Neuron (in vitro differentiated cells): Measurements from ENCODE around the gene CIRBP.

ENCODE experiments used
- H2AFZ ChIP-seq: one replicate; pipeline ENCODE4 v1.6.1; 2013; ENCODE audit warnings: low read depth, mild to moderate bottlenecking, inconsistent platforms, low read length, moderate library complexity
- H3K27me3 ChIP-seq: one replicate; pipeline ENCODE4 v1.6.1; 2013; ENCODE audit warnings: low read length; ENCODE audit not compliant: insufficient read depth
- H3K36me3 ChIP-seq: one replicate; pipeline ENCODE4 v1.6.1; 2013; ENCODE audit warnings: low read length; ENCODE audit not compliant: insufficient read depth
- H3K4me1 ChIP-seq: one replicate; pipeline ENCODE4 v1.6.1; 2013; ENCODE audit warnings: low read length; ENCODE audit not compliant: insufficient read depth
- H3K4me3 ChIP-seq: 2 replicates; pipeline ENCODE4 v1.5.1; 2013; ENCODE audit warnings: mild to moderate bottlenecking, low read length, moderate library complexity
- H3K9me3 ChIP-seq: one replicate; pipeline ENCODE4 v1.6.1; 2013; ENCODE audit warnings: low read length

Gene CIRBP

DNA sequence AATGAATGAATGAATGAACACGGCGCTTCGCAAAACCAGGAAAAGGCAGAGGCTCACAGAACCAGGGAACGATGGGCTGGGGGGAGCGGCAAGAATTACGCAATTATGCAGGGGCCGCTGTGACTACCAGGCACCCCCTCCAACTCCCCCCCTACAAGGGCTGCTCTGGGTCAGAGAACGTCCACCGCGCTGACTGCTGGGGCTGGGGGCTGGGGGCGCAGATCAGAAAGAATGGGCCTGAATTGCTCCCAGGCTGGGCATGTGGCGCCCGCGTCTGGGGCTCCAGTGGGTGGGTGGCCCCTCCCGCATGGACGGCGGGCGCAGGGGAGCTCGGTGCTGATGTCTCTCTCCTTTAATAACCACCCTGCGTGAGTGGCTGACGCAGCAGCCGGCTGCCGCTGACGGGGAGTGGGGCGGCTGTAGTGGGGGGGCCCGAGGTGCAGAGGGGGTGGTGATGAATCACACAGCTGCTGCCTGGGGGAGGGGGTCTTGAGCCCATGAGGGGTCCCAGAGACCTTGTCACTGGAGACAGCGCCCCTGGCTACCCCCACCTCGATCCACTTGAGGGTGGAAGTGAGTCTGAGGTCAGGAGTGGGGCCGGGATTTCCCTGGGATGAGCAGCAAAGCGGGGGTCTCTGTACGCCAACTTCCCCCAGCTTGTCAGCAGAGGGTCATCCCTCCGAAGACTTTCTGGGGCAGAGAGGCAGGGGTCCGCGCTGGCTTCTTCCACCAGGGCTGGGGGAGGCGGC is 1.5 kb upstream of the CIRBP start:
- Histone ChIP-seq H2AFZ (no peak overlapping the region), H3K4me3 (peak overlapping the region; percentile 36), H3K36me3 (peaks cover 26% of the 10 kb centered on the region), H3K9me3 (no peaks in the 10 kb centered on the region), H3K4me1 (peaks cover 75% of the 10 kb centered on the region), H3K27me3 (no peaks in the 10 kb centered on the region)

DNA sequence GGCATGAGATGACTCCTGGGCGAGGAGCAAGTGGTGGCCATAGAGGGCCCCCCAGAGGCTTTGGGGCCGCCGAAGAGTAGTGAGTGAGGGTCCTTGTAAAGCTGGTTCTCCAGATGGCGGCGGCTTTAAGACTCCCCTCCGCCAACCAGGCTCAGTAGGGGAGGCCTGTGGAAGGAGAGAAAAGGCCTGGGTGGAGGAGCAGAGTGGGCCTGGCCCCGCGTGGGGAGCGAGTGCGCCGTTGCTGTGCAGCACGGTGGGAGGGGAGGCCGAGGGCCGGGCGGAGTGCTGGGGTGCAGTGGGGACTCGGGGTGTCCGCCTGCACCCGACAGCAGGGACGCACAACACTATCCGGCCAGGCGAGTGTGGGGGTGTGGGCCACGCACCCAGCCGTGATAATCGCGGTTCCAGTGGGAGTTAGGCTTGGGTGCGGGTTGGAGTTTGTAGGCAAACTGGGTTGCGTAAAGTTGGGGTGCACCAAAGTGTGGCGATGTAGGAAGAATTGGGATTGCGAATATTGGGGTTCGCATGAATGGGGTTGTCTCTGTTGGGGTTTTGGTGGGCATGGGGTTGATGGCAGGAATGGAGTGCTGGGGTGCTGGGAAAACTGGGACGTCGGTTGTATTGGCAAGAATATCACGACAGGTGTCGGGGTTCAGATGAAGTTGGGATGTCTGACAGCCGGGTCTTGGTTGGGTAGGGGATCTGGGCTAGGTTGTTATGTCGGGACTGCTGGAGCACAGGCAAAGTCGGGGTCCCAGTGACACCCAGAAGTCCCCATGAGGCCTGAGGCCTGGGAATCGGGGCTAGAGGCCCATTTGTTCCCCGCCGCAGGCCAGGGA is 687 bp upstream of the CIRBP start:
- H3K4me1 ChIP-seq, result peaks cover 74% of the 10 kb centered on the region
- no peaks in the 10 kb centered on the region for H3K9me3 ChIP-seq
- H3K4me3 ChIP-seq, result peak overlapping the region; percentile 14
- no peaks in the 10 kb centered on the region for H3K27me3 ChIP-seq
- H3K36me3 ChIP-seq, result peaks cover 33% of the 10 kb centered on the region
- no peak overlapping the region for H2AFZ ChIP-seq

DNA sequence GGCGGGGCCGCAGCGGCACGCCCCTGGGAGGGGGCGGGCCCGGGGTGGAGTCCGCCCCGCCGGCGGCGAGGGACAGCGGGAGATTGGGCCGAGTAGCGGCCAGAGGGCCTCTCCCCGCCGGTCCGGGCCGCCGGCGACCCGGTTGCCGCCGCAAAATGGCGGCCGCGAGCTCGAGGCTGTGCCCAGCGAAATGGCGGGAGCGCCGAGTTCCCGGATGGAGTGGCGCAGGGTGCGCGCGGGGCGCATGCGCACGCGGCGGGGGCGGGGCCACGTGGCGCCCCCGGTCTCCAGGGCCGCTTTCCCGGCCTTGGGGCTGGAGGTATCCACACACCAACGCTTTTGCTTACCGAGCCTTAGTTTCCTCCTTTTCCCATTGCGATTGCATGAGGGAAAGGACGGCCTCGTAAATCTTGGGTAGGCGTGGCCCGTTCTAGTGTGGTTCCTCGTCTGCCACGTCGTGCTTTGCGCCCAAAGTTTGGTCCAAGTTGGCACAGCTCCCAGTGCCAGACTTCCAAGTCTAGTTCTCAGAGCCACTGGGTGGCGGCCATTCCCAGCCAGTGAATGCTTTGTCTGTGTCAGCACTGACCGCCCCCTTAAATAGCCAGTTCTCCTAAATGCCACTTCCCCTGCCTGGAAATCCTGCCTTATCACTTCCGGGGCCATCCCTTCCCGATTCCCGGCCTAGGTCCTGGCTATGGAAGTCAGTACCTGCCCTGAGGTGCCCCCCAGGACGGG is 513 bp downstream of the CIRBP start:
- Histone ChIP-seq H3K4me1 (peaks cover 75% of the 10 kb centered on the region), H3K27me3 (no peaks in the 10 kb centered on the region), H3K9me3 (no peaks in the 10 kb centered on the region), H3K4me3 (peak overlapping the region; percentile 74), H2AFZ (no peak overlapping the region), H3K36me3 (peaks cover 45% of the 10 kb centered on the region)

DNA sequence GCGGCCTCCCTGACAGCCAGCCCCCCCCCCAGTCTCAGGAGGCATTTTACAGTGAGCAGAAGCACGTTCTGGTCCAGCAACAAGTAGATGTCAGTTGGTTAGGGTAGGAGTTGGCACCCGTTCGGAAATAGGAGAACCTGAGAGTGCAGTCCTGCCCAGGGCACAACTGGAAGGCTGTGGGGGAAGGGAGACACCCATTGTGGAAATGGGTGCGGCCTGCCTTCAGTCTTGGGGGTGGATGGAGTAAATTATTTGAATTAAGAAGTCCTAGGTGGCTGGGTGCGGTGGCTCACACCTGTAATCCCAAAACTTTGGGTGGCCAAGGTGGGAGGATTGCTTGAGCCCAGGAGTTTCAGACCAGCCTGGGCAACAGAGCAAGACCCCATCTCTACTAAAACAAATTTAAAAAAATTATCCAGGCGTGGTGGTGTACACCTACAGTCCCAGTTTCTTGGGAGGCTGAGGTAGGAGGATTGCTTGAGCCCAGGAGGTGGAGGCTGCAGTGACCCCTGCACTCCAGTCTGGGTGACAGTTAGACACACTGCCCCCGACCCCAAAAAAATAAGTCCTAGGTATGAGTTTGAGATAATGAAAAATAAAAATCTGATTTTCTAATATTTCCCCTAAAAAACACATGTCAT is 1.2 kb downstream of the CIRBP start:
- Histone ChIP-seq H2AFZ (no peak overlapping the region), H3K9me3 (no peaks in the 10 kb centered on the region), H3K27me3 (no peaks in the 10 kb centered on the region), H3K36me3 (peaks cover 49% of the 10 kb centered on the region), H3K4me3 (peak overlapping the region; percentile 74), H3K4me1 (peaks cover 73% of the 10 kb centered on the region)

DNA sequence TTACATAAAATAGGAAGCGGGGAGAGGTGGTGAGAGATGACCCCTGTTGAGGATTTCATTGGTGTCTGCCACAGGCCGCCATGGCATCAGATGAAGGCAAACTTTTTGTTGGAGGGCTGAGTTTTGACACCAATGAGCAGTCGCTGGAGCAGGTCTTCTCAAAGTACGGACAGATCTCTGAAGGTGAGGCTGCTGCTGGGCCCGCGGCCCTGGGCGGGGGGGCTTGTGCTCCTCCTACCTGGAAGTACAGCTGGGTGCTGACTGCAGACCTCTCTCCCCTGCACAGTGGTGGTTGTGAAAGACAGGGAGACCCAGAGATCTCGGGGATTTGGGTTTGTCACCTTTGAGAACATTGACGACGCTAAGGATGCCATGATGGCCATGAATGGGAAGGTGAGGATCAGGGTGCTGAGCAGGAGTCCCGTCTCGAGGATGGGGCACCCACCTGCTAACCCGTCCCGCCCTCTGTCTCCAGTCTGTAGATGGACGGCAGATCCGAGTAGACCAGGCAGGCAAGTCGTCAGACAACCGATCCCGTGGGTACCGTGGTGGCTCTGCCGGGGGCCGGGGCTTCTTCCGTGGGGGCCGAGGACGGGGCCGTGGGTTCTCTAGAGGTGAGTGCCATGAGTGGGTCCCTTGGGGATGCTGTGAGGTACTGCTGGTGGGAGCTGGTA is 1.9 kb downstream of the CIRBP start:
- peaks cover 49% of the 10 kb centered on the region for H3K36me3 ChIP-seq
- peak overlapping the region; percentile 7 for H3K4me3 ChIP-seq
- no peaks in the 10 kb centered on the region for H3K9me3 ChIP-seq
- peaks cover 69% of the 10 kb centered on the region for H3K4me1 ChIP-seq
- no peak overlapping the region for H2AFZ ChIP-seq
- no peaks in the 10 kb centered on the region for H3K27me3 ChIP-seq

DNA sequence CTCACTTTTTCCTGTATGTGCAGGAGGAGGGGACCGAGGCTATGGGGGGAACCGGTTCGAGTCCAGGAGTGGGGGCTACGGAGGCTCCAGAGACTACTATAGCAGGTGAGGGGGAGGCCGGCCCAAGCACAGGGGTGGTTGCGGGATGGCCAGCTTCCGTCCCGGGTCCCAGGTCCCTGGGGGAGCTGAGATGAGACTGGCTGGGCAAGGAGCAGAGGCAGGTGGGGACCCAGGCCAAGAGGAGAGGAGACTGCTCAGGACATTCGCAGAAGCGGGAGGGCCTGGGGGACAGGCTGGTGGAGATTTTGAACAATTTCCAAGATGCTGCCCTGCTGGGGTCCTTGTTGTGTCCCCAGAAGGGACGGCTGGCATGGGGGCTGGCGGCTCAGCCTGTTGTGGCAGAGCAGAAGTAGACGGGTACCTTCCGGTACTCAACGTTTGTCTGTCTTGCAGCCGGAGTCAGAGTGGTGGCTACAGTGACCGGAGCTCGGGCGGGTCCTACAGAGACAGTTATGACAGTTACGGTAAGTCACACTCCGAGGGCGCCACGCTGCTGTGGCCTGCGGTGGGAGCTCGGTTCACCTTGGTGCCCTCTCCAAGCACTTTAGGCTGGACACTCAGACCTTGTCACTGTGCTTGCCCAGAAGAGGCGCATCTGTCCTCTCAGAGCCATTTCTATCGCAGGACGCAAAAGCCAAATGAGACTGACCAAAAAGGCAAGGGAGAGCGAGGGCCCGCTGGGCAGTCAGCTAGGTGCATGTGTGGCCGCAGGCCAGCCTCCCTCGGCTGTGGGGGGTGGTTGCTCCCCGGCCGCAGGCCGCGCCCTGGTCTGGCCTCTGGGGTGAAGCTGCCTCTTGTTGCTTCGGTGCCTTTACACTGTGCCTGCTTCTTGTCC is 2.6 kb downstream of the CIRBP start:
- no peaks in the 10 kb centered on the region for H3K9me3 ChIP-seq
- H2AFZ ChIP-seq, result no peak overlapping the region
- peaks cover 49% of the 10 kb centered on the region for H3K36me3 ChIP-seq
- no peaks in the 10 kb centered on the region for H3K27me3 ChIP-seq
- no peak overlapping the region for H3K4me3 ChIP-seq
- peaks cover 73% of the 10 kb centered on the region for H3K4me1 ChIP-seq

DNA sequence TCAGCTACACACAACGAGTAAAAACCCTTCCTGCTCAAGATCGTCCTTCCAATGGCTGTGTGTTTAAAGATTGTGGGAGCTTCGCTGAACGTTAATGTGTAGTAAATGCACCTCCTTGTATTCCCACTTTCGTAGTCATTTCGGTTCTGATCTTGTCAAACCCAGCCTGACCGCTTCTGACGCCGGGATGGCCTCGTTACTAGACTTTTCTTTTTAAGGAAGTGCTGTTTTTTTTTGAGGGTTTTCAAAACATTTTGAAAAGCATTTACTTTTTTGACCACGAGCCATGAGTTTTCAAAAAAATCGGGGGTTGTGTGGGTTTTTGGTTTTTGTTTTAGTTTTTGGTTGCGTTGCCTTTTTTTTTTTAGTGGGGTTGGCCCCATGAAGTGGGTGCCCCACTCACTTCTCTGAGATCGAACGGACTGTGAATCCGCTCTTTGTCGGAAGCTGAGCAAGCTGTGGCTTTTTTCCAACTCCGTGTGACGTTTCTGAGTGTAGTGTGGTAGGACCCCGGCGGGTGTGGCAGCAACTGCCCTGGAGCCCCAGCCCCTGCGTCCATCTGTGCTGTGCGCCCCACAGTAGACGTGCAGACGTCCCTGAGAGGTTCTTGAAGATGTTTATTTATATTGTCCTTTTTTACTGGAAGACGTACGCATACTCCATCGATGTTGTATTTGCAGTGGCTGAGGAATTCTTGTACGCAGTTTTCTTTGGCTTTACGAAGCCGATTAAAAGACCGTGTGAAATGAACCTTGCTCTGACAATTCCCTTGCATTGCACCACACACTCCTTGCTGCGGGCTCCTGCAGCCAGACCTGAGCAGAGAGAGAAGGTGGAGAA is 3.5 kb downstream of the CIRBP start:
- H3K4me1 ChIP-seq, result peaks cover 69% of the 10 kb centered on the region
- H3K4me3 ChIP-seq, result no peak overlapping the region
- no peaks in the 10 kb centered on the region for H3K9me3 ChIP-seq
- H2AFZ ChIP-seq, result no peak overlapping the region
- H3K36me3 ChIP-seq, result peaks cover 52% of the 10 kb centered on the region
- no peaks in the 10 kb centered on the region for H3K27me3 ChIP-seq

DNA sequence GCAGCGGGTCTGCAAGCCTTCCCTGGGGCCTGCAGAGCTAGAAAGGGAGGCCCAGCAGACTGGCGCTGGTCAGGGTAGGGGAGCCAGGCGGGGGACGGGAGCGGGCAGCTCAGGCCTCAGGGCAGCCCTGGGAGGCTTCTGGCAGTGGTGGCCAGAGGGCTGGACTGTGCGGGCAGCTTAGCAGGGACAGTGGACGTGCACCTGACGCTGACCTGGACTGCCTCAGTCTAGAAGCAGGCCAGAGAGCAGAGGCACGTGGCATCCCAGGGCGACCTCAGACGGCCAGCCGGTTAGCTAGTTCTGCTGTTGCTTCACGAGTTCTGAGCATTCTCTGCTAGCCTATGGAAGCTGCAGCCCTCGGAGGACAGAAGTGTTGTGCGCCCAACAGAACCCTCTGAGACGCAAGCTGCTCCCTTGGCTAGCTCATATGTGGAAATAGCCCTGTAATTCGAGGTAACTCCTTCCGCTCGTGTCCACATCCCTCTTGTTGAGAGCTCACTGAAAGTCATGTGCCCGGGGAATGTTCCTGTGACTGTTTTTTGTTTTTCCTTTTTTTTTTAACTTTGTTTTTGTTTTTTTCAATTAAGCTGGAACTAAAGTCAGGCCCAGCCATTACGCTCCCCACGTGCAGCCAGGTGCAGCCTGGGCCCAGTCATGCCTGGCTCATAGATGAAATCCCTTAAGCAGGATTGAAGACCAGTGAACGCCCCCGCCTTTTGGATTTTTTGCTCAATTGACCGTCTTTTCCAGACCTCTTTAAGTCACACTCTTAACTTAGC is 4.3 kb downstream of the CIRBP start:
- Histone ChIP-seq H3K9me3 (no peaks in the 10 kb centered on the region), H3K4me1 (peaks cover 61% of the 10 kb centered on the region), H3K27me3 (no peaks in the 10 kb centered on the region), H3K4me3 (no peak overlapping the region), H2AFZ (no peak overlapping the region), H3K36me3 (peaks cover 56% of the 10 kb centered on the region)

DNA sequence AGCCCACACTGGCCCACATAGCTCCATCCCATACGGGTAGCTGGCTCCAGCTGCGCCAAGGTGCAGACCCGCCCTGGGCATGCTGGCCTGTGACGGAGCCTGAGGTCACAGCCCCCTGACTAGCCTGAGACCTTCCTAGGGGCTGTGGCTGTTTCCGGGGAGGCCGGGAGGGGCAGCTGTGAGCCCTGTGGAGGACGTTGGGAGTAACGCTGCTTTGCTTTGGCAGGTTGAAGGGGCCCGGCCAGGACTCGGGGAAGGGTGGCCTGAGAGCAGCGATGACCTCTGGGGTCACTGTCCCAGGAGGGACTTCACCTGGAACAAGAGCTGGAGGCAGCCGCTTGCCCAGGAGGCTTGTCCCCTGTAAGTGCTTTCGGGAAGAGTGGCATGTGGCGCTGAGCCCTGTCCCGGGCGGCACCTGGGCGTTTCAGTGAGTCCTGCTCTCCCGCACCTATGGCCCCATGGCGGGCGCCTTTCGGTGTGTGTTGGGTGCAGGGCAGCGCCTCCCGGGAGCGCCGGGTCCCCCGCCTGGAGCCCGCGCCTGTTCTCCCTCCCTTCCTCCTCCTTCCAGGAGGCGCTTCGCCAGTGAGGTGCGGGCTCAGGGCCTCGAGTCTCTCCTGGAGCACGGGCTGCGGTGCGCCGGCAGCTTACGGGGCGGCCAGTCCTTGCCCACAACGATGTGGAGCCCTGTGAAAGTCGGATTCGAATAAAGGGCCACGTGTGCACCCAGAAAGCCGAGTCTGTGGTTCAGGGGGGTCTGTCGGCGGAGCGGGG is 5.1 kb downstream of the CIRBP start:
- H3K9me3 ChIP-seq, result no peaks in the 10 kb centered on the region
- no peaks in the 10 kb centered on the region for H3K27me3 ChIP-seq
- H3K4me3 ChIP-seq, result peak overlapping the region; percentile 77
- H3K4me1 ChIP-seq, result peaks cover 56% of the 10 kb centered on the region
- H3K36me3 ChIP-seq, result peaks cover 62% of the 10 kb centered on the region
- no peak overlapping the region for H2AFZ ChIP-seq

DNA sequence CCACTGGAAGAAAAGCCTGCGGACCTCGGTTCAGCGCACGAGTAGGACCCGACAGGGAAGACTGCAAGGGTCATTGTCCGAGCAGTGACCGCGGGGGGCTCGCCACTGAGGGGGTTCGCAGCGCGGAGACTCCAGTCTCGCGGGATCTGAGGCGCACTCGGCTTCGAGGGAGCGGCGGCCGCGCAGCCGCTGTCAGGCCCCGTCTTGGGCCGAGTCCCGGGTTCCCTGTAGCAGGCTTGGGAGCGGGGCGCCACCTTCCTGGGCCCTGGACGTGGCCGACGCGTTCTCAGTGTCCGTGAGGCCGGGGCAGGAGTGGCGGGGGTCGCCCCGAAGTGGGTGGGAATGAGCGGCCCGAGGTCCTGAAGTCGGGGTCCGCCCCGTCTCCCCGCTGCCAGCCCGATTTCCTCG is 5.7 kb downstream of the CIRBP start:
- Histone ChIP-seq H3K4me1 (peaks cover 54% of the 10 kb centered on the region), H3K9me3 (no peaks in the 10 kb centered on the region), H3K27me3 (no peaks in the 10 kb centered on the region), H3K36me3 (peaks cover 65% of the 10 kb centered on the region), H2AFZ (no peak overlapping the region), H3K4me3 (peak overlapping the region; percentile 77)
